ENCODE measurements around the gene TAF15.
A peak's percentile ranks its signal among the peaks of the same experiment; 100 is the strongest.

TAF15 gene

DNA sequence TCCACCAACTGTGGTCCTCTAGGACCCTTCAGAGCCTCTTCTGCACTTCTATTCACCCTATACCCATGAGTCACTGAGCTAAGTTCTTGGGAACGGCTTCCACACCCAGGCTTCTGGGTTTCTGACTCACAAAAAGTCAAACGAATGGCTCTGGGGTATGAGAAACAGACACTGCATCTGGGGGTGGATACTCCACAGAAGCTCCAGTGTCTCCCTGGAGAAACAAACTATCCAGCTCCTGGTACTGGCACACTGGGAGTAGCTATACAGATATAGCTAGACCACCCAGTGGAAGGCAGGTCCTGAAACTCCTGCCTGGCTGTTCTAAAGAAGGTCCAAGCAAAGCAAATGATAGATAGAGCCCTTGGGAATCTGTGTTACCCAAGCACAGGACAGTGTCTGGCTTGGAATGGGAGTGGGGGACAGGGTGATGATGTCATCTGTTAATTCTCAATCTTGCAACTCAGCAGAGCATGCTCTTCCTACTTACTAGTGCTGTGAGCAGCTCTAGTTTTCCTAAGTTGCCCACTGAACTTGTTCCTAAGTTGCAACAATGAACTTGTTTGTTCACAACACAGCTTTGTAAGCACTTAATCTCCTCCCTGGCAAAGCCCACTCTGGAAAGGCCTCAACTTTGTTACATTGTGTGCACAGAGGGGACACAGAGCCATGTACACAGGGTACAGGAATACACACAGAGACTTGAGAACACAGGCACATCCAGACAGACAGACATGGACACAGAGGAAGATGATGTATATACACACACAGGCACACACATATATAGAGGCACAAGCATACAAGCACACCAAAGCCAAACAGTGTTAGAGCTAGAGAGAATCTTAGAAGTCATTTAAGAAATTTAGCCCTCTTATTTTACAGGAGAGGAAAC is 20.6 kb upstream of the TAF15 start:
- DNase-seq: no peak

GRCh38 chr17:35790841-35791240 is 18.4 kb upstream of the TAF15 start:
- no peak for DNase-seq

- no peak for DNase-seq
Observed at GRCh38 chr17:35791681-35792350, 17.5 kb upstream of the TAF15 start.

DNA sequence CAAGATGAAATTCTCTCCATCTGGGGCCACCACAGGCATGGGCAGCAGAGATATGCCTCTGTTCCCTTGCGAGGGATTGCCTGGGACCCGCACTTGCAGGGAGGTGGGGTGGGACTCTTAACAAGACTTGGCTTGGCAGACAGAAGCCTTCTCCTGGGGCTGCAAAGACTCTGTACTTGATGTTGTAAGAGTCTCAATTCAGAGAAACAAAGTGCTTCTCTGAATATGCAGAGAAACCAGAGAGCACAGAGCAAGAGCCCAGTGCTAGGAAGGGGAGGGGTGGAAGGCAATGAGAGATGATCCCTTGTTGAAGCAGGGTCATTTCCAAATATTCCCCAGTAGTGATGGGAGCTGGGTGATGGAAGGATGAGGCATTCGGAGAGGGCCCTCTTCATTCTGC is 16.0 kb upstream of the TAF15 start:
- DNase-seq: no peak

DNA sequence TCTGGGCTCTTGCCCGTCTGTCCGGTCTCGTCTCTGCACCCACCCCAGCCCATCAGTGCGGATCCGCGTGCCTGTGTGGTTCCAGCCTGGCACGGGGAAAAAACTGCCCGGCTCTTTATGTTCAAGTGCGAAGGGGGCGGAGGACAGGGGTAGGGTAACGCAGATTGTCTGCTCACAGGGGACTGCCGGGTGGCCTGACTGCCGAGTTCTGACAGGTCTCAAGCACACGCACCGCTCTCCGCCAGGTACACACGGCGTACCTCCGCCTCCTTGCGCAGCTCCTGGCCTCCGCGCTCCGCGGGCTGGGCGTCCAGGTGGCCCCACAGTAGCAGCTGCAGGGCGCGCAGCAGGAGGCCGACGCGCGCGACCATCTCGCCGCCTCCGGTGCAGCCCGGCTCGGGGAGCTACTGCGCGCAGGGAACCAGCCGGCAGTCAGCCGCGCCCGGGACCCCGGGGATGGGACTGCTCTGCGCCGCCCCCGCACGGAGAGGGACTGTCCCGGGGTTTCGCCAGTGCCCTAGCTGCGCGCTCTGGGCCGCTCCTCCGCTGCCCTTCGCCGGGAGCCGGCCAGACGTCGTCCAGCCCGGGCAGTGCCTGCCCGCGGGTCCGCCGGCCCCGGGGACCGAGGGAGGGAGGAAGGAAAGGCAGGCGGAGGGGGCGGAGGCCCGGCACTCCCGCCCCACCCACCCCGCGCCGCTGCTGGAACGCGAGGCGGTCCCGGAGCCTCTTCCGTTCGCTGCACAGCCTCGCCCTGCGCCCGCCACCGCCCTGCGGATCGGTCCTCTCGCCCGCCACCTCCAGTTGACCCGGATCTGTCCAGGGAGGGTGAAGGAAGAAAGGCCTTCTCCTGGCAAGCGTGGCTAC is 14.0 kb upstream of the TAF15 start, which contains the start of gene MMP28:
Gene MMP28, minus strand, starts transcription at position 635 of the 864 bp plus-strand sequence. Its CDS starts 264 bp downstream, at position 371.
- peak; percentile 79 for DNase-seq

DNA sequence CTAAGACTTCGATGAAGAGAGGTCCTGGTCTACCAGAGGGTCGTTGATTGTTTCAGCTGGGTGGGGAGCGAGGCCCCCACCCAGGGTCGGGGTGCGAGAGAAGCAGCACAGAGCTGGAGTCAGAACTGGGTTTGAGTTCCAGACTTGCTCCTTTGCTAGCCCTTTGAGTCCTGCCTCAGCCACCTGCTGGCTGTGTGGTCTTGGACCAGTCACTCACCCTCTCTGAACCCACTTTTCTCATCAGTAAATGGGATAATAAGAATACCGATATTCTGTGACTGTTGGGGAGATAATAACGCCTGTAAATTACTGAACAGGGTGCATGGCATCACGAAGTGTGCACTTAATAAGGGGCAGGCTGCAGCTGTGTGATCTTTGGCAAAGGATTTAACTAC is 13.4 kb upstream of the TAF15 start:
- no peak for DNase-seq

DNA sequence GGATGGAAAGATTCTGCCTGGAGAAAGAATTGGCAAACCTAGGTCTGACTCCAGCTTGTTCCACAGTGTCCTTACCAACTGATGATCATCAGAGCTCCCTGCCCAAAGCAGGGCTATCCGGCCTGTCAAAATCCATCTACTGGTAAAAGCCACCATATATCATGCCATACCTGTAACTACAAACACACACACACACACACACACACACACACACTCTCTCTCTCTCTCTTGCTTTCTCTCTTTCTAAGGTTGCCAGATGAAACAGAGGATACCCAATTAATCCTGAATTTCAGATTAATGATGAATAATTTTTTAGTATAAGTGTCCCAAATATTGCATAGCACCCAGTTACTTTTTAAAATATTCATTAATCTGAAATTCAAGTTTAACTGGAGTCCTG is 12.3 kb upstream of the TAF15 start:
- no peak for DNase-seq

DNA sequence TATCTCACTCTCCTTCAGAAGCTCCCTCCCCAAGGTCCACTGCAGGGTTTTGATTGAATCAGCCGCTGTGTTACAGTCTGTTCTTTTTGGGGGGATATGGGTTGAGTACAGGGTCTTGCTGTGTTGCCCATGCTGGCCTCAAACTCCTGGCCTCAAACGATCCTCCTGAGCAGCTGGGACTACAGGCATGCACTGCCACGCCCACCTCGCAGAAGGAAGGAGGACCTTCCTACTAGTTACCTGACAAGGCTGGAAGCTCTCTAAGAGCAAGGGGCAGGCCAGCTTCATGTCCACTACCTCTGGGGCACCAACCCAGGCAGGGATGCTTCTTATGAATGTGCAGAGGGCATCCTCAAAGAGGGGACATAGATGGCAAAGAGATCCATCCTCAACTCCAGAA is 11.9 kb upstream of the TAF15 start:
- no peak for DNase-seq

DNA sequence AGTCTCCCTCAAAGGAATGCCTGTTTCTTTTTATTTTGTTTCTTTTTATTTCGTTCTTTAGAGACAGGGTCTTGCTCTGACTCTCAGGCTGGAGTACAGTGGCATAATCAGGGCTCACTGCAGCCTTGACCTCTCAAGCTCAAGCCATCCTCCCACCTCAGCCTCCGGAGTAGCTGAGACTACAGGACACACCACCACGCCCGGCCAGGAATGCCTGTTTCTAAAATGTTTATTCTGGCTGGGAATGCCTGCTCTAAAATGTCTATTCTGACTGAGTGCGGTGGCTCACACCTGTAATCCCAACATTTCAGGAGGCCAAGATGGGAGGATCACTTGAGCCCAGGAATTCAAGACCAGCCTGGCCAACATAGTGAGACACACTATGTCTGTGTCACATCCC is 11.4 kb upstream of the TAF15 start:
- DNase-seq: no peak

- no peak for DNase-seq
Observed at GRCh38 chr17:35799942-35800341, 9.3 kb upstream of the TAF15 start.

GRCh38 chr17:35801583-35802224 is 7.6 kb upstream of the TAF15 start:
- peak; percentile 71 for DNase-seq

GRCh38 chr17:35804658-35805192 is 4.6 kb upstream of the TAF15 start:
- DNase-seq: peak; percentile 76

- no peak for DNase-seq
Observed at GRCh38 chr17:35807371-35808144, 1.7 kb upstream of the TAF15 start.

DNA sequence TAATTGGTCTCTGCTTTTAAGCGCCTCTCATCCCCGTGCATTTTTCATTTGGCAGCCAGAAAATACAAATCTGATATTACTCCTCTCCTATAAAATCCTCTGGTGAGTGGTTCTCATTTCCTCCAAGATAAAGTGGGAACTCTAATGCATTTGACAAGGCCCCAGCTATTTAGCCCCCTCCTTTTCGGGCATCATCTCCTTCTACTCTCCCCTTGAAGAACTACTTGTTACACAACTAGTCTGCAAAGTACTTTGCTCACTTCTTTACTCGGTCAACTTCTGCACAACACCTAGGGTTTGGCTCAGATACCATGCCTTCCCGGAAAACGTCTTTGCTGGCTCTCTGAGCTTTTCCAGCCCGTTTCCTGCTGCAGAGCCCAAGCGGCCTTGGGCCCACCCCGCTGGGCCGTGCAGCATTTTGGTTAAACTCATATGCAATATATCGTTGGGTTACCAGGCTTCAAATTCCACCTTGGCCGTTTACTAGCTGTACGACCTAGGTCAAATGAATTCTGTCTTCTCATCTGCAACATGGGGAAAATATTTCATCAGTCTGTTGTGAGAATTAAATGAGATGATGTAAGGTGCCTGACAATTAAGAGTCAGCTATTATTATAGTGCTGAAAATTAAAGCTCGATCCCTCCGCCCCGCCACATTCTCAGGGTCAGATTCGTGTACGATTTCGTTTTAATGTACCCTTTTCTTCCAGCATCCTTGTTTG is 883 bp upstream of the TAF15 start:
- no peak for DNase-seq

- no peak for DNase-seq
Observed at GRCh38 chr17:35809855-35810461, 674 bp downstream of the TAF15 start.

- no peak for DNase-seq
Observed at GRCh38 chr17:35811759-35812158, 2.5 kb downstream of the TAF15 start.

- no peak for DNase-seq
Observed at GRCh38 chr17:35812456-35812855, 3.2 kb downstream of the TAF15 start.

- no peak for DNase-seq
Observed at GRCh38 chr17:35816723-35817122, 7.4 kb downstream of the TAF15 start.

- DNase-seq: no peak
Observed at GRCh38 chr17:35817196-35817595, 7.9 kb downstream of the TAF15 start.

DNA sequence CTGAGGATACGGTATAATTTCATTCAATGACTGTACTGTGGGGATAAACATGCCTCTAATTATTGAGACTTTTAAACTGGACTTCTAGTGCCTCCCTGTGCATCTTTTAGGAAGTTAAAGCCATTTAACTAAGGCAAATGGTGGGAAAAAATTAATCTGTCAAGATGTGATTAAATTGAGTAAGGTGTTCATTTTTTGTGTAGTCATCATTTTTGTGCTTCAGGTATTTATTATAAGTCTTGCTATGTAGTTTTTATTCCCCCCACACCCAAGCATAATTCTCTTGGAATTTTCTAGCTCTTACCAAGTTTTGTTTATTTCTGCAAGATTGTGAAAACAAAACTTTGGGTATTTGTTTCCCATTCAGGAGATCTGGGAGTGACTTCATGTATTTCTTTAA is 10.2 kb downstream of the TAF15 start:
- DNase-seq: no peak

DNA sequence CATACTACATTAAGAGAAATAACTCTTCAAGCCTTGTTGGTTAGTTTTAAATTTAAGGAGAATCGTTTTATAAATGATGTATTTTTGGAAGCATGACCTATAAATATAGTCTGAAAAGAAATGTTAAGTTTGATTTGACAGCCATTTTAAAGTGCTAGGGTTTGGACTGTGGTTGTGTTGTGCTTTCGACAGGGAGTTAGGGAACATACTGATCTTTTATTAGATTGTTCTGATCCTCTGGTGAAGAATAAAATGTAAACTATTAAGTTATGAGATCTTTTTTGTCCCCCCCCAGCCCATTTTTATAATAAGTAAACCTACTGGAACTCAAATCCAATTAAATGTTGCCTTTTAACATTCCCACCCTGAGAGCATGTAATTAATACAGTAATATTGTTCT is 12.0 kb downstream of the TAF15 start:
- no peak for DNase-seq
